GM21515 (cell line): Measurements from ENCODE around the gene JMJD1C.
"Not testable (repeated sequence)": the region's sequence is repeated elsewhere in the genome, so short reads cannot be mapped to it uniquely, and the experiment has no call there.

Source experiments
- ATAC-seq: cut with Tn5 transposase; IDR thresholded peaks from one replicate; pipeline ENCODE4 v1.9.1; 2021; ENCODE audit not compliant: unreplicated experiment

The JMJD1C gene

DNA sequence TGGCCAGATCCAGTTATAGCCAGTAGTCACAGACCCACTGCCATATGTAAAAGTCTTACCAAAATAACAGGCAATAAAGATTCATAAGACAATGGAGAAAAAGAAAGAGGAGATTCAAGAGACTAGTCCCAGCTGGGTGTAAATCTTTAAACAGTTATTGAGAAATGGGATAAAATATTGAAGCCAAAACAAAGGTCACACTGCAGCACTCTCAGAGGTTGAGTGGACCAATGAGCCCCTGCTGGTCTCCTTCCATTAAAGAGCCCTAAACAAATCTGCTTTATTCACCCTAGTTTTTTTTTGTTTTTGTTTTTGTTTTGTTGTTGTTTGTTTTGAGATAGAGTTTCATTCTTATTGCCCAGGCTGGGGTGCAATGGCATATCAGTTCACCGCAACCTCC is 98.8 kb downstream of the JMJD1C start:
- ATAC-seq = no peak

DNA sequence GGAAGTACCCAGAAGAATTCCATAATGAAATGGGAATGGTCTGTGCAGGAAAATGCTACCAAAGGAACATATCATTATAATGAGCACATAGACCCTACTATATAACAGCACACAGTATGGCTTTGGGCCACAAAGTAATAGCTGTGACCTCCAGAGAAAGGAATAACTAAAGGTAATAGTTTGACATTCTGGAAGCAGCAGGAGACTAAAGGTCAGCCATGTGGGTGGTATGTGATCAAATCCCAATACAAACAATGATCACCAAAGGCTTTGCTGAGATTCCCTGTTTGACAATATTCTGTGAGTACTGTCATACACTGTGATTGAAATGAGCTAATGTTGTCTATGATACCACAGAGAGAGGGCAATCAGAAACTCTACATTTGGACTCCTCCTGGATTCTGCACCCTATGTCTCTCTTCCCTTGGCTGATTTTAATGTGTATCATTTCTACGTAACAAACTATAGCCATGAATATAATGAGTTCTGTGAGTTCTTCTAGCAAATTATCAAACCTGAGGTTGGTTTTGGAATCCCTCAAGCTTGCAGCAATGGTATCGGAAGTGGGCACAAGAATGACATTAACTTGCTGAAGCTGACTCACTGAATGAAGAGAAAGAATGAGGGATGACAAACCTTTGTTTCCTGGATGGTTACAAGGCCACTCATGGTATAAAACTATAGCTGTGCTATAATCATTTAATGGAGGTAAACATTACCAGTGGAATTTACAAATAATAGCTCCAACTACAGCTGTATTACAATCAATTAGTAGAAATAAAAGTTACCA is 99.6 kb downstream of the JMJD1C start:
- no peak for ATAC-seq

DNA sequence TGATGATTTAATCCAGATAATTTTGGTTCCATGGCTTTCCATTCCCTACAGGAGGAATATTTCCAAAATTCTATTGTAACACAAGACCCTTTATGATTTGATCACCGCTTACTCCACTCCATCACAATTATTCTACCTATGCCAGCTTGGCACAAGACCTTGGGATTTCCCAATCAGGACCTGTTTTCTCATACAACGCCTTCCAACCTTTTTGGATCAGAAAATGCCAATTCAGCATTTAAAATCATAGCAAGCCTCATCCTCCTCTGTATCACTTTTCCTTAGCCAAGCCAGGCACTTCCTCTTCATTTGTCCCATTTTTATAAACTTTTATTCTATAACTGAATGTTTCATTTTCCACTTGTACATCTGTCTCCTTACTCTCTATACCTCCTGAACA is 100.9 kb downstream of the JMJD1C start:
- no peak for ATAC-seq

DNA sequence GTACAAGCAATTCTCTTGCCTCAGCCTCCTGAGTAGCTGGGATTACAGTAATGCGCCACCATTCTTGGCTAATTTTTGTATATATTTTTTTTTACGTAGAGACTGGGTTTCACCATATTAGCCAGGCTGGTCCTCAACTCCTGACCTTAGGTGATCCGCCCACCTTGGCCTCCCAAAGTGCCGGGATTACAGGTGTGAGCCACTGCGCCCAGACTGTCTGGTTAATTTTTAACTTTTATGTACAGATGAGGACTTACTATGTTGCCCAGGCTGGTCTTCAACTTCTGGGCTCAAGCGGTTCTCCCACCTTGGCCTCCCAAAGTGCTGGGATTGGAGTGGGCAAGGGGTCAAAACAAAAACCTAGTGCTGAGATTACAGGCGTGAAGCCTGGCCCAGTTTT is 101.8 kb downstream of the JMJD1C start:
- no peak for ATAC-seq

DNA sequence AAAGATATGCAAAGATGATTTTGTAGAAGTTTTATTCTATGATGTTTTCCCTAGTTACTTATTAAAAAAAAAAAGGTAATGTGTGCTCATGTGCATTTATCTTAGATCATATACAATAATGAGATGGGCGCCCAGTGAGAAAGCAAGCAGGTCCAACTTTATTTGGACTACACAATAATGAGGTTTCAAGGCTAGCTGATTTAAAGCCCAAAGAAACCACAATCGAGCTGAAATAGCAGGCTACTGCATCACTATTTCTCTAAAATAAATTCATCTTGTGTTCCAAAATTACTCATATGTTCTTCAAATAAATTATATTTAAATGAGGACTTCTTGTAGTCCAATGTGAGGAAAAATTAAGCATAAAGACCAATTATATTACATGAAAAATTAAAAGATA is 110.1 kb downstream of the JMJD1C start:
- no peak for ATAC-seq

DNA sequence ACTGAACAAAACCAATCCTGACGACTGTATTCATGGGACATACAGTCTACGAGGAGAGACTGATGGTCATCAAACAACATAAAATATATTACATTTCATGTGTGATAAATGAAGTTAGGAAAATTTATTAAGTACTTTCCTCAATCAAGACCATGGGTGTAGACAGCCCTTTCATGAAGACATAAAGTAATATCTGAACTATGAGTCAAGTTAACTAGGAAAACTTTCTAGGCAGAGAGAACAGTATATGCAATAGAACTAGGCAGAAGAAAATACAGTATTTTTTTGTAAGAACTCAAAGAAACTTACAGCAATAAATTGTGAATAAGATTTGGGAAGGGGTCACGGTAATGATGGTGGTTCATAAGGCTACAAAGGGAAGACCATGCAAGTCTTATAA is 112.8 kb downstream of the JMJD1C start:
- ATAC-seq = no peak

DNA sequence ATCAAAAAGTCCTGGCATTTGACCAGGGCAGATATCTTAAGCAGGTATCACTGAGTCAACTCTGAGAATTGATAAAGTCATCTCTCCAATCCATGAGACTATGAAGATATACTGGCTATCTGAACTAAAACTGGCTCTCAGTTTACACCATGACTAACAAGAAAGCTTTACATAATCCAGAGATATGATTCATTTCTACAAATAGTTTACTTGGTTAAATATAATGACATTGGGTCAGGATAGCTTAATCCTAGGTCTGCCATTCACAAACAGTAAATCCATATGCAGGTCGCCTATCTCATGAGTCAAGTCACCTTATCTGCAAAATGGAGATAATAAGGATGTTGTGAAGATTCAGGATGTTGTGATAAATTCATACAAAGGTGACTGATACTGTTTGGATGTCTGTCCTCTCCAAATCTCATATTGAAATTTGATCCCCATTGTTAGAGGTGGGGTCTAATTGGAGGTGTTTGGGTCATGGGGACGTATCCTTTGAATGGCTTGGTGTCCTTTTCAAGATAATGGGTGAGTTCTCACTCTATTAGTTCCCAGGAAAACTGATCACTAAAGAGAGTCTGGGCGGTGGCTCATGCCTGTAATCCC is 117.4 kb downstream of the JMJD1C start:
- ATAC-seq = no peak

DNA sequence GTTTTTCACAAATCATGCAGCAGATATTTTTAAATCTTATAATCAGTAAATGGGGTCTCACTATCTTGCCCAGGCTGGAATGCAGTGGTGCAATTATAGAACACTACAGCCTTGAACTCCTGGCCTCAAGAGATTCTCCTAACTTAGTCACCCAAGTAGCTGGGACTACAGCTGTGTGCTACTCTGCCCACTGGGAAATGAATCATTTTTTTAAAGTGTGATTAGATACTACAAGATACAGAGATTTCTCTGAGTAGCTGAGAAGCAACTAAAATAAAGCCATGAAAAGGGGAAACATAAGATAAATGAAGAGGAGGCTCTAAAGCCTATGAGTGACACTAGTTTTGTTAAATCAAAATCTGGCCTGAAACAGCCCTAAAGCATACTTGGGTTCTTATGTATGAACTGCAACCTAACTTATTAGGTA is 119.7 kb downstream of the JMJD1C start:
- ATAC-seq = no peak

DNA sequence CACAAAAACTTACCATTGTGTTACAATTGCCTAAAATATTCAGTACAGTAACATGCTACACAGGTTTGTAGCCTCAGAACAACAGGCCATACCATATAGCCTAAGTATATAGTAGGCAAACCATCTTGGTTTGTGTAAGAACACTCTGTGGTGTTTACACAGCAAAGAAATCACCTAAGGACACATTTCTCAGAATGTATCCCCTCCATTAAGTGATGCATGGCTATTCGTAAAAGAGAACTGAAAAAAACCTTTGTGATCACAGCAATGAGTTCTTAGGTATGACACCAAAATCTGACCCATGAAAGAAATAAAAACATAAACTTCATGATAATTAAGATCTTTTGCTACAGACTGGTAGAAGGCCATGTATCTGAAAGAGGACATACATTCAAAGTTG is 121.5 kb downstream of the JMJD1C start:
- ATAC-seq = no peak

DNA sequence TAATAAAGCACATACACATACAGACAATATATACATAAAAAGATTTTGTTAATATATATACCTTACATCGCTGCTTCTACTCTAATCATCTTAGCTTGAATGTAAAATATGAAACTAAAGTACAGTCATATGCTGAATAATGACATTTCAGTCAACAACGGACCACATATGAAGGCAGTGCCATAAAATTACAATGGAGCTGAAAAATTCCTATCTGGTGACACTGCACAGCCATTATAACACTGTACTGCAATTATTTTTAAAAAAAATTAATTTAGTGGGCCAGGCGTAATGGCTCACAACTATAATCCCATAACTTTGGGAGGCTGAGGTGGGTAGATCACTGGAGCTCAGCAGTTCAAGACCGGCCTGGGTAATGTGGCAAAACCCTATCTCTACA is 122.3 kb downstream of the JMJD1C start:
- ATAC-seq = no peak

DNA sequence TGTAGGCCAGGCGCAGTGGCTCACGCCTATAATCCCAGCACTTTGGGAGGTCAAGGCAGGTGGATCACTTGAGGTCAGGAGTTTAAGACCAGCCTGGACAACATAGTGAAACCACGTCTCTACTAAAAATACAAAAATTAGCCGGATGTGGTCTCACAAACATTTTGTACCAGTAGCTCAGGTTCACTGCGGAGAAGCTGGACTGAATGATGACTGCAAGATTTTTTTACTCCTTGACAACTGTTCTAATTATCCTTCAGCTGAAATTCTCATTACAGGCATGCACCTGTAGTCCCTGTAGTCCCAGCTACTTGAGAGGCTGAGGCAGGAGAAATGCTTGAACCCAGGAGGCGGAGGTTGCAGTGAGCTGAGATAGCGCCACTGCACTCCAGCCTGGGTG is 126.1 kb downstream of the JMJD1C start:
- ATAC-seq = not testable (repeated sequence)

DNA sequence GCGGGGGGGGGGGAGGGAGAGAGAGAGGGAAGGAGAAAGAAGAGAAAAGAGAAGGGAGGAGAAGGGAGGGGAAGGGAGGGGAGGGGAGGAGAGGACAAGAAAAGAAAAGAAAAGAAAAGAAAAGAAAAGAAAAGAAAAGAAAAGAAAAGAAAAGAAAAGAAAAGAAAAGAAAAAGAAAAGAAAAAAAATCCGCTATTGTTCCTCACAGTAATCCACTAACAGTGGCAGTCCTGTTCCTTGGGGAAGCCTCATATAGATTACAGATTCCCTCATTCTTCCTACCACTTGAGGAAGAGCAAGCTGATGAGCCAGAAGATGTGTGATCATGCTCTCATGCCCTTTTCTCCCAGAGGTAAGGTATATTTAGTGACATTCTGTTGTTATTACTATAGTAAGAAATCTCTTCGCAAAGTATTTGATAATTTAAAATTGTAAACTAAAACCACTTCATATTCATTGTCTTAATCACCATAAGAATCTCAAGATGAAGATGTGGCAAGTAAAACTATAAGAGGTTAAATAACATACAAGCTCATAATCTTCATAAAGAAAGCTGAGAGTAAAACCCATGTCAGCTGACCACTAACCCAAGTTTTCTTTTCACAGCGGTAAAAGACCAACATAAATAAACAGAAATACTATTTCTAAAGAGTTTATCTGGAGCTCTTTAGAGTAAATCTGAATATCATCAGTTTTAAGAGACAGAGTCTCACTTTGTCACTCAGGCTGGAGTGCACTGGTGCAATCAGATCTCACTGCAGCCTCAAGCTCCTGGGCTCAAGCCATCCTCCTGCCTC is 128.1 kb downstream of the JMJD1C start:
- no peak for ATAC-seq

DNA sequence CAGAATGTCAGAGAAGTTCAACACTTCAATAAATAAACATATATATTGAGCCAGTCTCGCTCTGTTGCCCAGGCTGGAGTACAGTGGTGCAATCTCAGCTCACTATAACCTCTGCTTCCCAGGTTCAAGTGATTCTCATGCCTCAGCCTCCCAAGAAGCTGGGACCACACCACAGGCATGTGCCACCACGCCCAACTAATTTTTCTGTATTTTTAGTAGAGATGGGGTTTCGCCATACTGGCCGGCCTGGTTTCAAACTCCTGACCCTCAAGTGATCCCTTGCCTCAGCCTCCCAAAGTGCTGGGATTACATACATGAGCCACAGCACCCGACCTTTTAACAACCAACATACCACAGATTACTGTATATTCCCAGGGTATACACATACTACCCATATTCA is 134.2 kb downstream of the JMJD1C start:
- ATAC-seq = no peak

DNA sequence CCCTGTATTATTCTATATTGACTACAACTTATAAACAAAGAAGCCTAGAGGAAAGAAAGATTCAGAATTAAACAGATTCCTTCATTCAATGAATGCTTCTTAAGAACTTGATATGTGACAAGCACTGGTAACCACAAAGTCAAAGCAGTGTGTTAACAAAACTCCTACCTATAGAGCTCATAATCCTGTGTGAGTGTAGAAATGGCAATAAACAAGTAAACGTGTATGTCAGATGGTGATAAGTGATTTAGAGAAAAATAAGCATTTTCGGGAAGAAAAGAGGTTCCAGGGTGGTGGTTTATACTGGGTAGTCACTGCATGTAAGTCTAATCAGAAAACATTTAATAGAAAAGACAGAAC is 141.3 kb downstream of the JMJD1C start:
- ATAC-seq = no peak

DNA sequence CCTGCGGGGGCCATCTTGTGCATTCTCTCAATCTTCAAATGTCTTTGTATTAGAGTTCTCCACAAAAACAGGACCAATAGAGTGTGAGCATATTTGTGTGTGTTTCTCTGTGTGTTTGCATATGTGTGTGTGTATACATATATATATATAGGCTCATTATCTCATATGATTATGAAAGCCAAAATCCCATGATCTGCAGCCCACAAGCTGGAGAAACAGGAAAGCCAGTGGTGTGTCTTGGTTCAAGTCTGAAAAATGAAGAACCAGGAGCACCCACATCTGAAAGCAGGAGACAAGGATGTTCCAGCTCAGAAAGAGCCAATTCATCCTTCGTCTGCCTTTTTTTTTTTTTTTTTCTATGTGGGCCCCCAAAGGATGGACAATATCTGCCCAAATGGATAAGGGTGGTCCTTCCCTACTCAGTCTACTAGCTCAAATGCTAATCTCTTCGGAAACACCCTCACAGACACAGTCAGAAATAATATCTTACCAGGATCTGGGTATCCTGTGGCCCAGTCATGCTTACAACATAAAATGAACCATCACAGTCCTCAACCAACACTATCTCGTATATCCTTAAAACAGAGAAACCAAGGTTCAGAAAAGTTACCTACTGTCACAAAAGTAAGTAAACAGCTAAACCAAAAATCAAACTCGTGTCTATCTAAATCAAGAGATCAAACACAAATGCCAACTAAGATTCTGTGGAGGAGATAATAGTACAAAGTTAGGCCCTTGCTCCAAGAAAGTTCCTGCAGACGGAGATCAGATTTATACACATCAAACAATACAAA is 141.9 kb downstream of the JMJD1C start:
- ATAC-seq = no peak

DNA sequence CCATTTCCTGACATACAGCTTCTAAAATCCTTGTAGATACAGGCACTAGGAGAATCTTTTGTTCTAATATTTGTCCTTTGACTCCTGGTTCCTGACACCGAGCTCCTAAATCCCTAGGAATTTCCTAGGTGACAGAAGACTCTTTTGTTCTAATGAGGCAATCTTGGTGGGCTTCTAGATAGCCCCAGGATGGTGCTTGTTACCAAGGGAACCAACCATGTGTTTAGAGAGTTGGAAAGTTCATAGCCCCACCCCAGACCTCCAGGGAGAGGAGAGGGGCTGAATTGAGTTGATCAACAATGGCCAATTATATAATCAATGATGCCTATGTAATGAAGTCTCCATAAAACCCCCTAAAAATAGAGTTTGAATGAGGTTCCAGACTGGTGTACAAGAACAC is 145.1 kb downstream of the JMJD1C start:
- no peak for ATAC-seq

DNA sequence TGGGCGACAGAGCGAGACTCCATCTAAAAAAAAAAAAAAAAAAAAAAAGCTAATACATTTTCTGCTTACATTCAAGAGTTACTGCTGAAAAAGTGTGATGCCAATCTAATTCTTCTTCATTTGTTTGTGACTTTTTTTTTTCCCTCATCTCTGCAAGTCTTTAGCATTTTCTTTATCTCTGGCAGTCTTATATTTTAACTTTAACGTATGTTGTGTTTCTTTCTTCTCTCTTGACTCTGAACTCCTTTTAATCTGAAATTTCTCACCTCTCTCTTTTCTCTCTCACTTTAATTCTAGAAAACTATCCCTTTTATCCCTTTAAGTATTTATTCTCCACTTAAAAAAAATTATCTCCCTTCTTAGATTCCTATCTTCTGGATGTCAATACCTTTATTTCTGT is 146.5 kb downstream of the JMJD1C start:
- no peak for ATAC-seq

DNA sequence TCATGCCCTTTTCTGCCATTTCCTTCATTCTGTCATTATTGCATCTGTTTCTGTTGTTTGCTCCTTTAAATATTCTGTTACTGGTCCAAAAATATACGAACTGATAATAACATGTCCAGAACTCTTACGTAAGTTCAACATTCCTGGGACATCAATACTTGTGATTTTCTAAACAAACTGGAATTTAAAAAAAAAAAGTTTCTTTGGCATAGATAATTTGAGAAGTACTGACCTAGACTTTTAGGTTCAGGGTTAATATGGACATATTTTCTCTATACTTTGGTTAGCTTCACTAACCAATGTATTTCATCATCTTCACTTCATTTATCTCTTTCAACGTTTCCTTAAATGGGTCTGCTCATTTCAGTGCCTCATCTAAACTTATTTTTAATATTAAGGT is 147.3 kb downstream of the JMJD1C start:
- no peak for ATAC-seq

DNA sequence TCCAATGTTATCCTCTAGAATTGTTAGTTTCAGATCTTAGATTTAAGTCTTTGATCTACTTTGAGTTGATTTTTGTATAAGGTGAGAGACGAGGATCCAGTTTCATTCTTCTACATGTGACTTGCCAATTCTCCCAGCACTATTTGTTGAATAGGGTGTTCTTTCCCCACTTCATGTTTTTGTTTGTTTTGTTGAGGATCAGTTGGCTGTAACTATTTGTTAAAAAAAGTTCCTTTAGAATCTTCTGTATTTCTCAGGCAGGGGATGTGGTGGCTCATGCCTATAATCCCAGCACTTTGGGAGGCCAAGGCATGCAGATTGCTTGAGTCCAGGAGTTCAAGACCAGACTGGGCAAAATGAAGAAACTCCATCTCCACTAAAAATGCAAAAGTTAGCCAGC is 151.8 kb downstream of the JMJD1C start:
- no peak for ATAC-seq

DNA sequence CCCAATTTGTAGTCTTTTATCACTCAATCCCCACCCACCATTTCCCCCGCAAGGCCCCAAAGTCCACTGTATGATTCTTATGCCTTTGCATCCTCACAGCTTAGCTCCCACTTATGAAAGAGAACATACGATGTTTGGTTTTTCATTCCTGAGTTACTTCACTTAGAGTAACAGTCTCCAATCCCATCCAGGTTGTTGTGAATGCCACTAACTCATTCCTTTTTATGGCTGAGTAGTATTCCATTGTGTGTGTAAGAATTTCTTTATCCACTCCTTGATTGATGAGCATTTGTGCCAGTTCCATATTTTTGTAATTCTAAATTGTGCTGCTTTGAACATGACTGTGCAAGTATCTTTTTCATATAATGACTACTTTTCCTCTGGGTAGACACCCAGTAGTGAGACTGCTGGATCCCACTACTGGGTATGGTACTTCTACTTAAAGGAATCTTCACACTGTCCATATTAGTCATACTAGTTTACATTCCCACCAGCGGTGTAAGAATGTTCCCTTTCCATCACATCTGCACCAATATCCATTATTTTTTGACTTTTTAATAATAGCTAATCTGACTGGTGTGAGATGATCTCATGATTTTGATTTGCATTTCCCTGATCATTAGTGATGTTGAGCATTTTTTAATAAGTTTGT is 152.6 kb downstream of the JMJD1C start:
- no peak for ATAC-seq

DNA sequence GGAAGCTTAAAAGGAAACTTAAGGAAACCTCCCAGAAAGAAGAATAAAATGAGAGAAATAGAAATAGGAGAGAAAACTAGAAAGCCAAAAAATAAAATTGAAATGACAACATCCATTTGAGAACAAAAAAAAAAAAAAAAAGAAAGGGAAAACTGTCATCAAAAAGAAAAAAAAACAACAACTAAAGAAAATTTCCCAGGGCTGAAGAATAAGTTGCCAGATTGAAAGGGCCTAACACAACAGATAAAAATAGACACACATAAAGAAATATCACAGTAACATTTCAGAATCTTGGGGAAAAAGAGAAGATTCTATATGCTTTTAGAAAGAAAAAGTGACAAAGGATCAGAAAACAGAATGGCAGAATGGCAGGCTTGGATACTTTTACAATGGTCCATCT is 157.1 kb downstream of the JMJD1C start:
- no peak for ATAC-seq
